Right atrium auricular region (tissue), 2 donors: ENCODE results near the gene NOP9. TPM values are rescaled to one million over a fixed set of nuclear protein-coding genes. Genes with fewer than 3 reads are reported as not detected.
"Not testable (repeated sequence)": the region's sequence is repeated elsewhere in the genome, so short reads cannot be mapped to it uniquely, and the experiment has no call there.

Experiments used
- DNase-seq: peaks from one replicate; pipeline ENCODE4 v3.0.0-alpha.2; 2019; ENCODE audit warnings: low spot score
- H3K27ac ChIP-seq, 2 donors: fragments of 200-600 bp; sonication (generic); 1 replicate in 1 of 2; 2 replicates in 1 of 2; pipeline ENCODE4 v1.5.1; 2016 to 2019
- H3K27me3 ChIP-seq, 2 donors: fragments of 200-600 bp; sonication (generic); one replicate each; pipeline versions ENCODE4 v1.5.1 to v1.6.0; 2017 to 2019
- H3K36me3 ChIP-seq: fragments of 200-600 bp; sonication (generic); one replicate; pipeline ENCODE4 v1.5.1; 2016
- H3K4me1 ChIP-seq, 2 donors: fragments of 200-600 bp; sonication (generic); one replicate each; pipeline versions ENCODE4 v1.5.1 to v1.6.0; 2017 to 2019
- H3K4me3 ChIP-seq, 2 donors: fragments of 200-600 bp; sonication (generic); 1 replicate in 1 of 2; 2 replicates in 1 of 2; pipeline ENCODE4 v1.5.1; 2017 to 2019; ENCODE audit warnings: mild to moderate bottlenecking in 1 of 2, moderate library complexity in 1 of 2
- H3K9me3 ChIP-seq, 2 donors: fragments of 200-600 bp; sonication (generic); one replicate each; pipeline ENCODE4 v1.5.1; 2019
- total RNA-seq, 2 donors: library from RNA; depleted of rRNA; stranded (reverse); fragments of >200 nt; gene quantifications; one replicate each; pipeline ENCODE4 v1.1.0, GENCODE V29; 2016
- TF ChIP-seq, protein P1 (sequence below), 2 donors: fragments of 200-600 bp; sonication (generic); IDR thresholded peaks; one replicate each; pipeline ENCODE4 v1.5.1; 2019; ENCODE audit warnings: antibody characterized with exemption in 2 of 2

The NOP9 gene
- total RNA-seq, 2 donors from 2014 or later, result 13.9 to 15.5 TPM

DNA sequence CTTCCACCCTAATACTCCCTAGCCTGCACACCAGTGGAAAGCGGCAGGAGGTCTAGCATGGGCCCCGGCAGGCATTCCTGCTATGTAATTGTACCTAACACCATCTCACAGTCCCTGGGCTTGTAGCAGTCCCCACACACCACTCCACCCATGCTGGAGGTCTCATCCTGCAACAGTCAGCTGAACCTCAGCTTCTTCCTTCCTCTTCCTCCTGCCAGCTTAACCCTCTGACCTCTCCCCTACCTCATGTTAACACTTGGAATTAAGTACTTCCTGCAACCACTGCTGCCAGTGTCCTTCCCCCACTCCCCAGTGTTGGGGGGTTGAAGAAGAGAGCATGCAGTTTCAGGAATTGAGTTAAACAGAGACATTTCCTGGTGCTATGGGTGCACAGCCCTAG, 27.7 kb downstream of the NOP9 start:
- no peak for DNase-seq
- TF ChIP-seq, protein P1, sequence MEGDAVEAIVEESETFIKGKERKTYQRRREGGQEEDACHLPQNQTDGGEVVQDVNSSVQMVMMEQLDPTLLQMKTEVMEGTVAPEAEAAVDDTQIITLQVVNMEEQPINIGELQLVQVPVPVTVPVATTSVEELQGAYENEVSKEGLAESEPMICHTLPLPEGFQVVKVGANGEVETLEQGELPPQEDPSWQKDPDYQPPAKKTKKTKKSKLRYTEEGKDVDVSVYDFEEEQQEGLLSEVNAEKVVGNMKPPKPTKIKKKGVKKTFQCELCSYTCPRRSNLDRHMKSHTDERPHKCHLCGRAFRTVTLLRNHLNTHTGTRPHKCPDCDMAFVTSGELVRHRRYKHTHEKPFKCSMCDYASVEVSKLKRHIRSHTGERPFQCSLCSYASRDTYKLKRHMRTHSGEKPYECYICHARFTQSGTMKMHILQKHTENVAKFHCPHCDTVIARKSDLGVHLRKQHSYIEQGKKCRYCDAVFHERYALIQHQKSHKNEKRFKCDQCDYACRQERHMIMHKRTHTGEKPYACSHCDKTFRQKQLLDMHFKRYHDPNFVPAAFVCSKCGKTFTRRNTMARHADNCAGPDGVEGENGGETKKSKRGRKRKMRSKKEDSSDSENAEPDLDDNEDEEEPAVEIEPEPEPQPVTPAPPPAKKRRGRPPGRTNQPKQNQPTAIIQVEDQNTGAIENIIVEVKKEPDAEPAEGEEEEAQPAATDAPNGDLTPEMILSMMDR (IDR thresholded peaks at IDR 0.05), result no peak
- Histone ChIP-seq H3K36me3 (no peaks in the 10 kb centered on the region), H3K27ac (no peak overlapping the region), H3K27me3 (no peaks in the 10 kb centered on the region), H3K9me3 (no peaks in the 10 kb centered on the region), H3K4me1 (peaks cover 0 to 5% of the 10 kb centered on the region in 2 donors), H3K4me3 (no peak overlapping the region)

DNA sequence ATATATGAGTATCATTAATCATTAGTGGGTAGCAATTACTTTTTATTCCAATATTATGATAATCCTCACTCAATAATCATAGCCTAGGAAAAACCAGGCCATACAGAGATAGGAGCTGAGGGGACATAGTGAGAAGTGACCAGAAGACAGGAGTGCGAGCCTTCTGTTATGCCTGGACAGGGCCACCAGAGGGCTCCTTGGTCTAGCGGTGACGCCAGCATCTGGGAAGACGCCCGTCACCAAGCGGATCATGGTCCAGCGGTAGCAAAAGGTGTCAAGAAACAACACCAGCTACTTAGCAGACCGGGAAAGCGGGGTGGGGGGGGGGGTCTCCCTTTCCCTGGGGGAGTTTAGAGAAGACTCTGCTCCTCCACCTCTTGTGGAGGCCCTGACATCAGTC, 28.3 kb downstream of the NOP9 start:
- TF ChIP-seq, protein P1 (IDR thresholded peaks at IDR 0.05), result peak; percentile 60 to 67
- H3K9me3 ChIP-seq, H3K4me3 ChIP-seq, DNase-seq, H3K27ac ChIP-seq, H3K36me3 ChIP-seq, H3K27me3 ChIP-seq: not testable (repeated sequence)
- H3K4me1 ChIP-seq, result peaks cover 0 to 11% of the 10 kb centered on the region in 2 donors

DNA sequence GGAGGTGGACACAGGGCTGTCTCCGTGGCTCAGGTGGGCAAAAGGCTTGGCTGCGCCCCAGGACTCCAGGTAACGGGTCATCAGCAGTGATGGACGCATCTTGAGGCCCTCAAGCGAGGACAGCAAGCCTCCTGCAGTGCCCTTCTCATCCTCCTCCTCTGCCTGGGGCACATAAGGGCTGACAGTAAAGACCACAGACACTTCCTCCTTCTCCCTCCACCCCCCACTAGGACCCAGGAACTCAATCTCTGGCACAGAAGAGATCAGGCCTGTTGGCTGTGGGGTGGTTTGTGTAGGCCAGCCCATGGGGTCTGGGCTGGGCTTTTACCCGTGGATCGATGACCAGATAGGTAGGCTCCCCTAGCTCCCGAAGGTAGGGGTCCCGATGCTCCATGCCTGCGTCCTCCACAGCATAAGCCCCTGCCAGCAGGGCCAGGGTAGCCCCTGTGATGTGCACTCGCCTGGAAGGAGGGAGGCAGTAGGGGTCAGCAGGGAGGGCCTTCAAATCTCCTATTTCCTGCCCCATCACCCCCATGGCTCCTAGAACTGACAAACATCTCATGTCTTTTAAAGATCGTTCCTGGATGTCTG, 29.5 kb downstream of the NOP9 start:
- no peak overlapping the region for H3K27ac ChIP-seq
- H3K4me1 ChIP-seq, result peaks cover 0 to 23% of the 10 kb centered on the region in 2 donors
- no peaks in the 10 kb centered on the region for H3K9me3 ChIP-seq
- H3K27me3 ChIP-seq, result no peaks in the 10 kb centered on the region
- H3K36me3 ChIP-seq, result no peaks in the 10 kb centered on the region
- no peak for DNase-seq
- H3K4me3 ChIP-seq, result no peak overlapping the region
- TF ChIP-seq, protein P1 (IDR thresholded peaks at IDR 0.05), result no peak

DNA sequence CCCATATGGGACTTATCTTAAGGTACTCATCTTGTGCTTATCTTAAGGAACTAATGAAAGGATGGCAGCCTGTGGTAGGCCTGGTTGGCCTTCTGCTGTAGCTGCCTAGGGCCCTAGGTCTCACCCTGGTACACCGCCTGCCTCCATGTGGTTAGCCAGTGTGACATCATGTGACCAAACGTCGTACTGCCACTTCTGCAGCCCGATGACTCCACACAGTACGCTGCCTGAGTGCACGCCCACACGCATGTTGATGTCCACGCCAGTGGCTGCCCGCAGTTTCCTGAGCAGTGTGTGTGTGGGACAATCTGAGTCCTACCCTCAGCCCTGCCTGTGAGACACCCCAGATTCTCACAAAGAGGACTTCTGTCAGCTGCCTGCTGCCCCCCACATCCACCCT, 30.1 kb downstream of the NOP9 start:
- Histone ChIP-seq H3K4me3 (no peak overlapping the region), H3K27me3 (peaks cover 0 to 4% of the 10 kb centered on the region in 2 donors), H3K36me3 (no peaks in the 10 kb centered on the region), H3K4me1 (peaks cover 0 to 29% of the 10 kb centered on the region in 2 donors), H3K9me3 (no peaks in the 10 kb centered on the region), H3K27ac (no peak overlapping the region)
- no peak for DNase-seq
- TF ChIP-seq, protein P1 (IDR thresholded peaks at IDR 0.05), result no peak

DNA sequence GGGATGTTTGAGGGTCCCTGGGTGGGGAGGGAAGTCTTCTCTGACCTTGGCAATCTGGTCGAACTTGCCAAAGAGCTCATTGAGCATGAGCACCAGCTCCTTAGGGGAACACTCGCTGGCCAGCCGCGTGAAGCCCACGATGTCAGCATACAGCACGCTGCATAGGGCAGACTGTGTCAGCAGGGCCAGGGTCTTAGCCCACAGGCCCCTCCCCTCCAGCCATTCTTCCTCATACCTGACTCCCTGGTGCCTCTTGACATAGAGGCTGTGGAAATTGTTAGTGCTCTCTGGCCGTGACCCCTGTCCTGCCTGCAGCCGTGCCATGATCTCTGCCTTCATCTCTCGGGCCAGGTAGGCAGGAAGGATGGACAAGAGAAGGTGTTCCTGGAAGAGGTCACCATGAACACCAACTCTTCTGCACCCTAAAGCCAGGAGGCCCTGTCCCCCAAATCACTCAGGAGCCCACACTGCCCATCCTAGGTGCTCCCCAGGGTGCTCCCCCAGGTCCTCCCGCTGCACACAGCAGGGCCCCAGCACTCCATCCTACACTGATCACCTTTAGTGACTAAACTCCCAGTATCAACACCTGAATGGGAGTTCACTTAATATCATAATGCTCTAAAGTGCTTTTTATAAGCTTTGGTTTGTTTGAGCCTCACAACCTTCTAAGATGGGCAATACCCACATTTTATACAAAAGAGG, 31.5 kb downstream of the NOP9 start:
- H3K4me3 ChIP-seq, result no peak overlapping the region
- H3K36me3 ChIP-seq, result no peaks in the 10 kb centered on the region
- peaks cover 0 to 4% of the 10 kb centered on the region in 2 donors for H3K27me3 ChIP-seq
- no peak for DNase-seq
- H3K27ac ChIP-seq, result no peak overlapping the region
- no peaks in the 10 kb centered on the region for H3K9me3 ChIP-seq
- H3K4me1 ChIP-seq, result peaks cover 0 to 40% of the 10 kb centered on the region in 2 donors
- TF ChIP-seq, protein P1 (IDR thresholded peaks at IDR 0.05), result no peak
